ENCODE measurements around the gene GTF2H1. TPM values are rescaled to one million over a fixed set of nuclear protein-coding genes. Genes with fewer than 3 reads are reported as not detected.
A peak's percentile ranks its signal among the peaks of the same experiment; 100 is the strongest.

The GTF2H1 gene
- polyA plus RNA-seq (2012; ENCODE audit: low read depth, missing spikeins), result 22.0 TPM

- FAIRE-seq (peak; percentile 100), DNase-seq (ENCODE audit: insufficient read length, low spot score) (peak; percentile 85)
- peak; percentile 83 for TF ChIP-seq SPI1 (IDR thresholded peaks at IDR 0.05; ENCODE audit: low read depth, low read length)
- no peak for TF ChIP-seq PAX5 (IDR thresholded peaks at IDR 0.05; ENCODE audit: insufficient read depth, low read length, severe bottlenecking)
- peak; percentile 95 for TF ChIP-seq TAF1 (IDR thresholded peaks at IDR 0.05; ENCODE audit: low read depth, low read length)
- TF ChIP-seq POLR2AphosphoS5 (IDR thresholded peaks at IDR 0.05; ENCODE audit: low read depth, low read length), result peak; percentile 99
- peak; percentile 79; the same call in 1 of the 2 replicates for TF ChIP-seq POU2F2 (IDR thresholded peaks at IDR 0.05; ENCODE audit: low read depth, low read length)
- TF ChIP-seq POLR2A (IDR thresholded peaks at IDR 0.05; ENCODE audit: low read depth, low read length), result peak; percentile 98
These were observed at the start of gene GTF2H1, which contains the start of gene HPS5 for GRCh38 chr11:18321969-18322711. GTF2H1 (plus strand) TSS chr11:18322567; CDS start chr11:18333075, 10,508 bp downstream. HPS5 (minus strand) TSS chr11:18322140; CDS start chr11:18317858, 4,282 bp downstream.

- no peak for TF ChIP-seq SPI1 (IDR thresholded peaks at IDR 0.05; ENCODE audit: low read depth, low read length)
- no peak for TF ChIP-seq PAX5 (IDR thresholded peaks at IDR 0.05; ENCODE audit: insufficient read depth, low read length, severe bottlenecking)
- TF ChIP-seq POU2F2 (IDR thresholded peaks at IDR 0.05; ENCODE audit: low read depth, low read length), result no peak
- TF ChIP-seq TAF1 (IDR thresholded peaks at IDR 0.05; ENCODE audit: low read depth, low read length), result no peak
- TF ChIP-seq POLR2A (IDR thresholded peaks at IDR 0.05; ENCODE audit: low read depth, low read length), result no peak
- no peak for DNase-seq (ENCODE audit: insufficient read length, low spot score)
- no peak for FAIRE-seq
These were observed 44.6 kb upstream of the GTF2H1 start for GRCh38 chr11:18277565-18278271.

- TF ChIP-seq POLR2A (IDR thresholded peaks at IDR 0.05; ENCODE audit: low read depth, low read length), result no peak
- no peak for TF ChIP-seq POU2F2 (IDR thresholded peaks at IDR 0.05; ENCODE audit: low read depth, low read length)
- no peak for TF ChIP-seq PAX5 (IDR thresholded peaks at IDR 0.05; ENCODE audit: insufficient read depth, low read length, severe bottlenecking)
- no peak for TF ChIP-seq SPI1 (IDR thresholded peaks at IDR 0.05; ENCODE audit: low read depth, low read length)
- TF ChIP-seq POLR2AphosphoS5 (IDR thresholded peaks at IDR 0.05; ENCODE audit: low read depth, low read length), result no peak
- no peak for TF ChIP-seq TAF1 (IDR thresholded peaks at IDR 0.05; ENCODE audit: low read depth, low read length)
- DNase-seq (ENCODE audit: insufficient read length, low spot score) (no peak), FAIRE-seq (peak; percentile 69)
These were observed 41.8 kb upstream of the GTF2H1 start for GRCh38 chr11:18280438-18281045.

- 0 out of 2 replicates have a peak, but pooled peaks have one; percentile 25 for TF ChIP-seq SPI1 (IDR thresholded peaks at IDR 0.05; ENCODE audit: low read depth, low read length)
- TF ChIP-seq TAF1 (IDR thresholded peaks at IDR 0.05; ENCODE audit: low read depth, low read length), result no peak
- TF ChIP-seq POLR2AphosphoS5 (IDR thresholded peaks at IDR 0.05; ENCODE audit: low read depth, low read length), result no peak
- no peak for TF ChIP-seq POU2F2 (IDR thresholded peaks at IDR 0.05; ENCODE audit: low read depth, low read length)
- TF ChIP-seq POLR2A (IDR thresholded peaks at IDR 0.05; ENCODE audit: low read depth, low read length), result no peak
- DNase-seq (ENCODE audit: insufficient read length, low spot score) (no peak), FAIRE-seq (no peak)
These were observed 39.7 kb upstream of the GTF2H1 start for GRCh38 chr11:18282626-18283025.

GRCh38 chr11:18285841-18286240 lies 36.5 kb upstream of the GTF2H1 start:
- FAIRE-seq (no peak), DNase-seq (ENCODE audit: insufficient read length, low spot score) (no peak)
- no peak for TF ChIP-seq PAX5 (IDR thresholded peaks at IDR 0.05; ENCODE audit: insufficient read depth, low read length, severe bottlenecking)

- no peak for TF ChIP-seq POU2F2 (IDR thresholded peaks at IDR 0.05; ENCODE audit: low read depth, low read length)
- TF ChIP-seq TAF1 (IDR thresholded peaks at IDR 0.05; ENCODE audit: low read depth, low read length), result no peak
- TF ChIP-seq PAX5 (IDR thresholded peaks at IDR 0.05; ENCODE audit: insufficient read depth, low read length, severe bottlenecking), result no peak
- TF ChIP-seq POLR2AphosphoS5 (IDR thresholded peaks at IDR 0.05; ENCODE audit: low read depth, low read length), result no peak
- no peak for TF ChIP-seq SPI1 (IDR thresholded peaks at IDR 0.05; ENCODE audit: low read depth, low read length)
- TF ChIP-seq POLR2A (IDR thresholded peaks at IDR 0.05; ENCODE audit: low read depth, low read length), result no peak
- DNase-seq (ENCODE audit: insufficient read length, low spot score) (no peak), FAIRE-seq (no peak)
These were observed 33.5 kb upstream of the GTF2H1 start for GRCh38 chr11:18288911-18289310.

GRCh38 chr11:18294862-18295261 lies 27.5 kb upstream of the GTF2H1 start:
- no peak for DNase-seq (ENCODE audit: insufficient read length, low spot score)
- peak; percentile 80 for FAIRE-seq
- TF ChIP-seq SPI1 (IDR thresholded peaks at IDR 0.05; ENCODE audit: low read depth, low read length) (peak; percentile 65), POU2F2 (IDR thresholded peaks at IDR 0.05; ENCODE audit: low read depth, low read length) (no peak)

GRCh38 chr11:18295316-18295715 lies 27.1 kb upstream of the GTF2H1 start:
- FAIRE-seq, result no peak
- TF ChIP-seq POLR2A (IDR thresholded peaks at IDR 0.05; ENCODE audit: low read depth, low read length), result no peak
- TF ChIP-seq PAX5 (IDR thresholded peaks at IDR 0.05; ENCODE audit: insufficient read depth, low read length, severe bottlenecking), result no peak
- no peak for TF ChIP-seq TAF1 (IDR thresholded peaks at IDR 0.05; ENCODE audit: low read depth, low read length)
- TF ChIP-seq SPI1 (IDR thresholded peaks at IDR 0.05; ENCODE audit: low read depth, low read length), result no peak
- no peak for TF ChIP-seq POLR2AphosphoS5 (IDR thresholded peaks at IDR 0.05; ENCODE audit: low read depth, low read length)
- TF ChIP-seq POU2F2 (IDR thresholded peaks at IDR 0.05; ENCODE audit: low read depth, low read length), result no peak
- no peak for DNase-seq (ENCODE audit: insufficient read length, low spot score)

GRCh38 chr11:18299721-18300120 lies 22.6 kb upstream of the GTF2H1 start:
- TF ChIP-seq PAX5 (IDR thresholded peaks at IDR 0.05; ENCODE audit: insufficient read depth, low read length, severe bottlenecking) (no peak), TAF1 (IDR thresholded peaks at IDR 0.05; ENCODE audit: low read depth, low read length) (no peak), POLR2A (IDR thresholded peaks at IDR 0.05; ENCODE audit: low read depth, low read length) (no peak), SPI1 (IDR thresholded peaks at IDR 0.05; ENCODE audit: low read depth, low read length) (no peak), POU2F2 (IDR thresholded peaks at IDR 0.05; ENCODE audit: low read depth, low read length) (no peak), POLR2AphosphoS5 (IDR thresholded peaks at IDR 0.05; ENCODE audit: low read depth, low read length) (no peak)
- FAIRE-seq, result peak; percentile 13
- DNase-seq (ENCODE audit: insufficient read length, low spot score), result no peak
